ENCODE measurements around the gene SLC25A13. TPM values are rescaled to one million over a fixed set of nuclear protein-coding genes. Genes with fewer than 3 reads are reported as not detected.

SLC25A13 gene
- total RNA-seq, 1 donor from 2014 or later, result 66.8 TPM

DNA sequence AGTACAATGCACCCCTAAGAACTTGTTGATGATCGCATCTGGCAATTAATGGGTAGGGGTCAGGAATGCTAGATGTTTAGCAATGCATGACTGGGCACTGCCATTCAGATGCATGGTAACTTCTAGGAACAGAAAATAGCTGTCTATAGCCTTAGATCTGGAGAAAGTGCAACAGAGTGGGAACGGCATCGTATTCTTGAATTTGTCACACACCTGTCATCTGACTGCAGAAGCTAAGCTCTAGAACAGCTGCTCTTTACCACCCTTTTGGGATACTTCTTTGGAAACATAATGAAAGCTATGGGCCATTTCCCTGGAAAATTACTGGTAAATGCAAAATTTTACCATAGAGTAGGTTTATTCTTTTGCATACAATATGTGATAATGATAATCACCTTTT lies 118.1 kb downstream of the SLC25A13 start:
- no peak for DNase-seq (ENCODE audit: low read depth)

DNA sequence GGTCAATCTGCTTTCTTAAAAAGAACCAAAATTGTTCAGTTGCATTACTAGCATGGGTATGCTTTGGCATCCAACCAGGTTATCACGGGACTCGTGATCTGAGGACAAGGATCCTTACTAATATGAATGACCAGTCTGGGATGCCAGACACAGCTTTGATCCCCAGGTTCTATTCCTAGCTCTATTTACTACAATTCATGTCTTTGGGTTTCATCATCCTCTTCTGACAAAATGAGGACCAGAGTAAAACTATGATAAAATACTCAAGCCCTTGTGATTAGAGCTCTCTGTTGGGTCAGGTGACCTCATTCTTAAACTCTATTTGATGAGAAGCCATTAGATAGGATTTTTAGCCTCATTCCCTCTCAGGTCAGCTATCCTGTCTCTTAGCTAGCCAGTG lies 119.8 kb downstream of the SLC25A13 start:
- no peak for DNase-seq (ENCODE audit: low read depth)

DNA sequence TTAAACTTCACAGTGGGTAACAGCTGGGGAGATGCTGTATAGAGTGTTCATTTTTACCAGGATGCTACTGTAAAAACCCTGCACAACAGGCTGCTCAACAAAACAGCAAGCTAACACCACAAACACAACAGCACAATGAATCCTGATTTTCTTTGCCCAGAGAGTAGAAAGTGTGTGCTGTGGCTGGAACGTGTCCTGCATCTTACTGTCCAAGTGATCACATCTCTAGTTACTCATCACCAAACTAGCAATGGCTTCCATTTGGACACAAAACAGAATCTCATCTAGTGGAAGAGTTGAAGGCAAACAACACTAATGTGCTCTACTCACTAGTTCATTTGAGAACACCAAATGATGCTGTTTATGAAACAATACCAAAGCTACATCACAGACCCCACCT lies 121.2 kb downstream of the SLC25A13 start:
- DNase-seq (ENCODE audit: low read depth), result no peak

DNA sequence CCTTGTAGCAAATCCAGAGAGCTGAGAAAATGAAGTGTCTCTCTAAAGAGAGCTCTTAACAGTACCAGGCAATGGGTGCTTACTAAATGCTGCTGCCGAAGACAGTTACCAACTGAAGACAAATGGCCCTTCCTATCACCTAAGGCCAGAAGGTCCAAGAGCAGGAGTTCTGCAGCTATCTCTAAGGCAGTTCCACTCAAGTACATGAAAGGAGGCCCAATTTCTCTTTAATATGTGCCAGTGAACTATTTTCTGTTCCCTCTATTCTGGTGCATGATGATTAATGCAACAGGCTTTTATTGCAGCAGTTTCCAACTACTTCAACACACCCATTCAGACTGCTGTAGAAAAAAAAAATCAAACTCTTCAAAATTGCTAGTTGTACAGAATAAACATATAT lies 122.5 kb downstream of the SLC25A13 start:
- DNase-seq (ENCODE audit: low read depth), result peak; percentile 37

DNA sequence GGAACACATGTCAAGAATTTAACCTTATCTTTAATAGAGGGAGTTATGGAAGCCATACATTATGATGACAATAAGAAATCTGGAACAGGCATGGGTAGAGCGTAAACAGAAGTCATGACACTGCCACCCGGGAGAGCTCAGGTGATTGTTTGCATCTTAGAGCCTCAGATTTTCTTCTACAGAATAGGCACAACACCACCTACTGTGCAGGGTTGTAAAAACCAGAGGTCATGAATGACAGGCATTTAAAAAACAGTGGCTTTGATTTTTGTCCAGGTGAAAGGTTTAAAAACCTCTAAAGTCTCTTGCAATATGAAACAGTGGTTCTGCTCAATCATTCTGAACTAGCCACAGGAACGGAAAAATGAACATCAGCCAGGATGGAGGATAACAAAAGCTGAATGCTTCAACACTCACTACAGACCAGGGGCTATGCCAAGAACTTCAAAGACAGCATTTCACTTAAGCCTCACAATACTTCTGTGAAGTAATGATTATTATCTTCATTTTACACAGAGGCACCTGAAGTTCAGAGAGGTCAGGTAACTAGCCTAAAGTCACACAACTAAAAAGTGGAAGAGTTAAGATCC lies 123.8 kb downstream of the SLC25A13 start:
- DNase-seq (ENCODE audit: low read depth), result no peak

DNA sequence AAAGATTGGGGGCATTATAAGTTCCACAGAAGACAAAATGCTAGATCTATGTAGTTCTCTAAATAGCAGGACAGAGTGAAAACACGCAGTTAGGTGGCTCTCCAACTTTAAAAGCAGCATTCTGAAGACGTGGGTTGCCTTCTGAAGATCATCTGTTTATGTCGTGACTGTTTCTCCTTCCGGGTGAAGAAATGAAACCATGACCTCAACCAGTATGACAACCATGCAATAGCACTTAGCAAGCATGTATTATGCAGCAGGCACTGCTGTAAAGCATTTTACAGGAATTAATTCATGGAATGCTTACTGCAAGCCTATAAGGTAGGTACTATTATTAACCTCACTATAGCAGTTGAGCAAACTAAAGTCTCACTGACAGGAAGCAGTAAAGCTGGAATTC lies 125.2 kb downstream of the SLC25A13 start:
- DNase-seq (ENCODE audit: low read depth), result no peak

DNA sequence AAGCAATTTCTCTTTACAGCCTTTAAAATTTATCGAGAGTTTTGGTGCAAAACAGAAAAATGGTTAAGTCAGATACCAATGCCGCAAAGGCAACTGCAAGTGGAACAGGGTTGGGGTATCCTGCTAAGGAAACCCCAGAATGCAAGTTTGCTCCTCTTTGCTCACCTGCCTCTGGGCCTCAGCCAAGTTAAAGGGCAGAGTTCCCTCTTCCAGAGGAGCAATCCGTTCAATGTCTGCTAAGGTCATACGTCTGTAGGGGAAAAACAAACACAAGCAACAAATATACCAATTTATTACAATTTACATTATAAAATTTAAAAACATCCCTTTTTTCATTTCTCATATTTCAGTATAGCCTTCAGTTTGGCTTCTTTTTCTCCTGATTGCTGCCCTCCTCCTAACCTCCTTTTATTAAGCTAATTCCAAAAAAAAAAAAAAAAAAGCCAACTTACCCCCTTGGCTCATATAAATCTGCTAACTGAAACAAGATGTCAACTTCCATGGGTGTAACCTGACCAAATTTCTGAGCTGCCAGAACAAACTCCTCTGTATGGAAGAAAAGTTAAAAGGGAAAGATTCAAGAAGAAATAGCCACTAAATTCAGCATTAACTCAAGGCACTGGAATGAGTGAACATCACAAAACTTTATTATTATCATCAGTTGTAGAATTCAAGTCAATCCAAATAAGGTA lies 132.6 kb downstream of the SLC25A13 start:
- no peak for DNase-seq (ENCODE audit: low read depth)

DNA sequence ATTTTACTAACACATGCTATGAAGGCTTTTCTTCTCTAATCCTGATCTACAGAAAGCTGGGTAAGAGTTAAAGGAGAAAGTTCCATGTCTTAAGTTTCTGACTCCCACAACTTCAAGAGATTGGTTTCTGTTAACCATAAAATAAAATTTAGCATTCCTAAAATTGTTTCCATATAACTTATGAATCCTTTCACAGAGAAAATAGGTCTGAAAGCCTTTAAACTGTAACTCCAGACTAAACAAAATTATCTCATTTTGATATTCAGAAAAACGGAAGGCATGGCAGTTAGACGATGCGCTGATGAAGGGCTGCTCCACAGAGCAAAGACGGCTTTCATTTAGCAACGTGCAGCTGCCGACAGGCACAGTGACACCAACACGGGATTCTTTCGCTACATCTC lies 133.3 kb downstream of the SLC25A13 start:
- DNase-seq (ENCODE audit: low read depth), result no peak

DNA sequence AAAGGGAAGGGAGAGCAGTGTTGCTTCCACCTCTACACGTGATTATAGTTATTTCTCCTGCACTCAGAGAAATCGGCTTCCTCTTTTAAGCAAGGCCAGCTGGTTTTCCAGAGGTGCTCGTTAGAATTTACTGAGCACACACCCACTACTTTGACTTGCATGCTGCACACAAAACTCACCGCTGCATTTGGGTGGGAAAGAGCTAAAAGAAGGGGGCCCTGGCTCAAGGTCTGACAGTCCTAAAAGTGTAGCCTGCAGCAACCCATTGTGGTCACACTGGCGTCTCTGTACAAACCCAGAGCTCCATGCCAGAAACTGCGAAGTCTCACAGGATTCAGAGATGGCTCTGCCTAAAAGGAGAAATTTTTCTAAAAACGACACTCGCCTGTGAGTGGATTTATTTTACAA lies 133.7 kb downstream of the SLC25A13 start:
- no peak for DNase-seq (ENCODE audit: low read depth)

DNA sequence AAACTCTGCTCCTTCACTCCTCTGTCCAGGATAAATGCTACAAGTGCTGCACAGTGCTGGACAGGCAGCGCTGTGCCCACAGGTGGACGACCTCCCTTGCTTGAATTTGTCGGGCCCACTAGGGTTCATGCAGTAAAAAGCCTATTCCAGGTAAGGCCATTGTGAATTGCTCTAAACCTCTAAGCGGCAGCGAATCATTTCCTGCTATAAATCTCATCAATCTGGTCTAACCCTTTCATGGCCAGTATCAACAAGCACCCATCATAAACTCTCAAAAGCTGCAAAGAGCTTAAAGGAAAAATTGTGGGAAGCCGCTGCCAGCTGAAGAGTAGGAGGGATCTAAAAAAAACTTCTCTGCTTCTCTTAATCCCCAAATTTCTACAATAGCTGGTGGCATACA lies 134.2 kb downstream of the SLC25A13 start:
- no peak for DNase-seq (ENCODE audit: low read depth)

DNA sequence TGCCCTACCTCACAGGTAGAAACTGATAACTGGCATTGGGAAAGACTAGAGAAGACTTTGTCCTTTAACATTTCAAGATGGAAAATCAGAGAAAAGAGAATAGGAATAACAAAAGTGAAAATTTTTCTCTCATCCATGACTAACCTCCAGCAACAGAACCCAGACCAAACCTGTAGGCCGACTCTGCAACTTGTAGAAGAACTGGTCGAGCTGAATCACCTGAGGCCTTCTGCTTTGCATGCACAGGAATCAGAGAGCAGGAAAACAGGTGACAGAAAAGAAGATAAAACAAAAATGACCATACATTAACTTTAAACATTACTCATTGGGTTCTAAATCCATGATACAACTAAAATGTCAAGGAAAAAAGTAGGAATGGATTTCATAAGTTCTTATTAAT lies 137.1 kb downstream of the SLC25A13 start:
- no peak for DNase-seq (ENCODE audit: low read depth)

DNA sequence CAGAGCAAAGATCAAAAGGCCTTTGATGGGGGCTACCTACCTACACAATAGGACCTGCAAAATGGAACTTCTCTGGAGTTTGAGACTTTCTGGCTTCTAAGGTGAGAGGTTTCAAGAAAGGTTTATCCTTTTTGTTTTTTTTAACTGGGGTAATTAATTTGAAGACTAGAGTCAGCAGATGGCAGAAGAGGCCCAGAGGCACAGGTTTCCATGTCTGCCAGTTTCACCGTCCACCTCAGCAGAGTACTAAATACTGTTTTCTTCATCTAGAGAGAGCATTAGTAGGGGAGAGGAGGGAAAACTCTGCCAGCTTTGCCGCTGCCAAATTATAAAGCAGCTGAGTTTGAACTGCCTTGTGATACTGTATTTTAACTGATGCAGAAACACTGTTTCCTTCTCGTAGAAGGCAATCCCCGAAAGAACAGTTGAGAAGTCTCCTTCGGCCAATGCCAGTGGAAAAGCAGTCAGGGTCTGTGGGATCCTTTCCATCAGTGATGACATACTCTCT lies 138.7 kb downstream of the SLC25A13 start:
- no peak for DNase-seq (ENCODE audit: low read depth)

DNA sequence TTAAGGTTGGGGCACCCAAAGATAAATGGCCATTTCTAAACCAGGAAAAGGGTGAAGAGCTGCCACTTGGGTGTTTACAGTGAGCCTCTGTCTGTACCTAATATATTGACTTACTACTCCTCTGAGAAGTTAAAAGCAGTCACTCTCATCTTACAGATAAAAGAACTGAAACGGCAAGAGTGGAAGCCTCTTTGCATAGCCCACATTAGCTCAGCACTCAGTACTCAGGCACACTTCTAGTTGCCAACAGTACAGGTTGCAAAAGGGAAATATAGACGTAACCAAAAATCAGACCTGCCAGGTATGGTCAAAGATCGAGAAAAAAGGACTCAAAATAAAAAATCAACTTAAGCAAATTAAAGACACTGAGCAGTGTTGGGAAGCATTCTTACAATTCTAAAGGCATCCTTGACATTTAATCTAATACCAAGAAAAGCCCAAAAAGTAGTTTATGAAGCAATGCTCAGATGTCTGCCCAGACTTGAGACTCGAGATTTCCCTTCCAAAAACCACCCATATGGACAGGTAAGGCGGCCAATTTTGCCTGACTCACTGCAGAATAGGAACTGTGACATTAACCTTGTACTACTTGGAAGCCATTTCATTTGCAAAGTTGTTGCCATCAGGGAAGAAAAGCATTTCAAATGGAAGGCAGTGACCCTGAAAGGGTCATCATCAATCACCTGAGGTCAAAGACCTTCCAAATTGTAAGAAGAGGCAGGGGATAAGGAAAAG lies 139.3 kb downstream of the SLC25A13 start:
- DNase-seq (ENCODE audit: low read depth), result no peak

DNA sequence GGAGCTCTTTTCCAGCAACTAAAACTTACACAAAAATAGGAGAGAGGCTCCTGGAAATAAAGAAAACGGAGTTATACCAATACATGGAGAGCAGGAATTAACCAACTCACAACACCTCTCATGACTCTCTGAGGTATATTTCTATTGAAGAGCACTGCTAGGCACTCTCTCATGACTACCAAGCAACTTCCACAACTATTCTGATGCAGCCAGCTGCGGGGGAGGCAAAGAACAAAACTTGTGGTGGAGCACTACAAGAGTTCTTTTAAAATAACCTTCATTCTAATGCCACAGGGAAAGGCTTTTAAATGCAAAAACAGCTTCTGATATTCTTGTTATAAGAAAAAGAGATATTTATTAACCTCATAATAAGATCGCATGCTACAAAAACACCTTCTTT lies 140.7 kb downstream of the SLC25A13 start:
- no peak for DNase-seq (ENCODE audit: low read depth)

DNA sequence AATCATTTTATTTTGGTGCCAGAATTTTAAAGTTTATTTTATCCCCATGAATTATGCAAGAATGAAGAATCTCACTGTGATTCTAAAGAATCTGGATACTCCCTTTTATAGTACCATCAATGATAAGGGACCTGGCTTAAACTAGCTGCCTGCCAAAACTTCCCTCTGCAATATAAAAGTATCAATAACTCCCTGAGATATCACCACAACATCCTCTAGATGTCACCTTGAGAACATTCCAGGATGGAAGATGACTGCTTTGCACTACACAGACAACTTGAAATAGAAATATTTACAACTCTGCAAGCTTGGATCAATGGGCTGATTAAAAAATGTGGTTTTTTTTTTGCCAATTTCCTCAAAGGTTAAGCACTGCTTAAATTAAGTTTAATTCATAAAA lies 142.1 kb downstream of the SLC25A13 start:
- peak; percentile 15 for DNase-seq (ENCODE audit: low read depth)

DNA sequence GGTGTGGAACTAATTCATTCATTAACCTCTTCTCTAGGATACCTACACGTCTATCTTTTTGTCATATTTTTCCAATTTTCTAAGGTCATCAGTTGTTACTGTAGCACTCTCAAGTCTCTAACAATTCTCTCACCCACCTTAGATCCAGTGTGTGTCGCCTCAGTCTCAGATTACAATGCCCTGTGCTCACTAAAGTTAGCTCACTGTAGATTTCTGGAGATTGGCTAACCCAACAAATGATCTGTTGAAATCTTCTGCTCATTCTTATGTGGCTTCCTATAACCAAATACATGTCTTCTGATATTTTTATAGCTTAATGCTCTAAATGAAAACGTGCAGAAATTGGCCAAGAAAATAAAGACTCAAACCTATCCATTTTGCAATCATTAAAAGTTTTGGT lies 142.6 kb downstream of the SLC25A13 start:
- DNase-seq (ENCODE audit: low read depth), result no peak

DNA sequence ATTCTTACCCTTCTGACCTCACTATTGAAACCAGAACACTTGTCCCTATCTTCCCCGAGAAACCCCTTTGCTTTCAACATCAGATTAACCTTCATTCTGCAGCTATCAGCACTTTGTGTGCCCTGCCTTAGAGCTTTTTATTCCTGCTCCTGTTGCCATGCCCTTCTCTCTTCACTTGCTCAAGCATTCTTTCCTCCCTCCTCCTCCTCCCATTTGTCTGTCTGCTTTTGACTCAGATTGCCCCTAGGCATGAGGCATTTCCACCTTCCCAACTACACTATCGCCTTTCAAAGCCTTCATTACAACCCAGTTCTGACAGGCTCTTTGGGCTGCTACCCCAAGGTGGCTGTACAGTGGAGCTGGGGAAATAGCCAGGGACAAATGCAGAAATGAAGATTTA lies 143.3 kb downstream of the SLC25A13 start:
- DNase-seq (ENCODE audit: low read depth), result peak; percentile 68

DNA sequence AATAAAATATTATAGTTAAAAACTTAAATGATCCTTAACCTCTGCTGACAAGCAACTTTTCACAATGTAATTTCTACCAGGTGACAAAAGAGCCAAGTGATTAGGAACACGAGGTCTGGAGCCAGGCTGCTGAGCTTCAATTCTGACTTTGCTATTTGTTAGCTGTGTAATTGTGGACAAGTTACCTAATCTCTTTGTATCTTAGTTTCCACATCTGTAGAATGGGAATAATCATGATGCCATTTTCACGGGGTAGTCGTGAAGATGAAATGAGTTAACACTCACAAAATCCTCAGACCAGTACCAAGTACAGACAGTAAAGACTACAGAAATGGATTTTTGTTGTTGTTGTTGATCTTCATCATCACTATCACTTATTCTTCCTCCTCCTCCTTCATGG lies 144.5 kb downstream of the SLC25A13 start:
- no peak for DNase-seq (ENCODE audit: low read depth)

DNA sequence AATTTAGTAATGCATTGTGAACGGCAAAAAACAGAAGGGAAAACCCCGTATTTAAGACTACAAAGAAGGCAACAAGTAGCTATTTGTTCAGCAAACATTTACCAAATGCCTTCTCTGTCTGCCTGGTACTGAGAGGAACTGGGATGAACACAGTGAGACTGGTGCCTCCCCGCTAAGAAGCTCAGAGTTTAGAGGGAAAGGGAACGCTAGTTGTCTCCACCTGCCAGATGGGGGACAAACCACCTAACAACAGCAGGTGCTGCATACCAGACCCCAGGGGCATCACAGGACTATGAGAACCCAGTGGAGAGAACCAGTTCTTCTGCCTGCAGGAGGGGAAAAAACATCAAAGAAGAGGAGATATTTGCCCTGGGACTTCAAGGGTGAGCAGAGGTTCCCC lies 147.1 kb downstream of the SLC25A13 start:
- no peak for DNase-seq (ENCODE audit: low read depth)

DNA sequence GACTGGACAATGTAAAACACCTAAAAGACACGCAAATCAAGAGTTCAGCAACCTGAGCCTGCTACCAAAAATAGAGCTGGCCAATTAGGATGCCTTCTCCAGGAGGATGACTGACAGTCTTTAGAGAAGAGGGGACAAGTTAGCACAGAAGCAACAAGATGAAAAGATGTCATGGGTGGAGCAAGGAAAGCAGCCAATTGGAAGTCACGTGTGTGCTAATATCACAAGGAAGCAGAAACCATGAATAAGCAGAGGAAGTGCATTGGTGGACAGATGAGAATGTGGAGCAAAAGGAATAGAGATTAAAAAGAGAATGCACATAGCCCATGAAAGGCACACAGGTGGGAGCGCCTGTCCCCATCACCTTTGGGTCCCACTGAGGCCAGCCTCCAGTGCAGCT lies 148.1 kb downstream of the SLC25A13 start:
- DNase-seq (ENCODE audit: low read depth), result no peak

DNA sequence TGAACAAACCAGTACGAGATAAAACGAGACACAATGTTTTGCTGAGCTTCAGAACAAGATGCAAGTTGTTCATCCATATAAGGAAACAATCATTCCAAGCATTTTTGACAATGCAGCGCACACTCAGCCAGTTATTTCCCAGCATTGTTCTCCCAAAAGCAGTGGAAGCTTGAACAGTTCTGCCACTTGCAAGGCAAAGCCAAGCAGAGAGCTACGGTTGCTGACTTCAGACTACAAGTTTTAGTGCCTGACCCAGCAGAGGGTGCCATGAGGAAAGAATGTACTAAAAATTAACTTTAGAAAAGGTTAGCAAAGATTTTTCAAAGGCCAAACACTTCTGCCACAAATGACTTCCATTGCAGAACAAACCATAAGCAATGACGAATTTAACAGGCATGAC lies 152.5 kb downstream of the SLC25A13 start:
- DNase-seq (ENCODE audit: low read depth), result peak; percentile 80

DNA sequence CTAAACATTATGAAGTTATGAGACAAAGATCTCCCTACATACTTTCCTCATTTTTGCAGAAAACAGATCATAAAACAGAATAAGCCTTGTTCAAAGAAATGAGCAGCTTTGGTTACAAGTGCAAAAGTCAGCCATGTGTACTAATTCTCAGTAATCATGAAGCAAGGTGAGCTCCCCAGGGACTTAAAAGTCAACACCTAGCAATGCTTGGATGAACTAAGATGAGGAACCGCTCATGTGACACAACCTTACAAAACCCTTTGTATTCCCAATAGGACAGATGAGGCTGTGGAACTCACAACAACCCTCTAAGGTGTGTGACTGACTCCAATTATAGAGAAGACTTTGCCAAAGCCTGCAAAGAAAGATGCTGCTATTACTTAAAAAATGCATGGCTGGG lies 154.5 kb downstream of the SLC25A13 start:
- DNase-seq (ENCODE audit: low read depth), result peak; percentile 22

DNA sequence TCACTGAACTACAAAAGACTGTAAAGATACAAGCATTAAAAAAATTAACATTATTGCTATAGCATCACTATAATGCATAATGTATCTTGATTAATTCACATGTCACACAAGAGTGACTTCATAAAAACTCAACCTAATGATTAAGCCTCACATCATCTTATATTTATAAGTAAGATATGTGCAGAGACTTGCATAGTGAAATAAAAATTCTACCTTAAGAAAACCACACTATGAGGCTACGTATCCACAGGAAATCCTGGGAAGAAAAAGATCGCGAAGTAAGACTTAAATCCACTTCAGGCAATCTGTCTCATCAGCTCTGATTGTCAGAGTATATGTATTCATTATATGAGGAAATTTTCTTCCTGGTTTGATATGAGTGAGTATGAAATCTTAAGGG lies 160.0 kb downstream of the SLC25A13 start:
- DNase-seq (ENCODE audit: low read depth), result no peak

Data from renal cortical epithelial cell (primary cell).